ENCODE results near the gene FOXO3. TPM values are rescaled to one million over a fixed set of nuclear protein-coding genes. Genes with fewer than 3 reads are reported as not detected.

The FOXO3 gene
- total RNA-seq, 4 donors from 2014 or later: 133 to 151 (median 148) TPM

GRCh38 chr6:108580646-108581045 lies 19.9 kb downstream of the FOXO3 start:
- no peak for TF ChIP-seq CTCF (IDR thresholded peaks at IDR 0.05; ENCODE audit: low read depth)

- no peak for TF ChIP-seq CTCF (IDR thresholded peaks at IDR 0.05; ENCODE audit: low read depth)
These were observed 20.7 kb downstream of the FOXO3 start for GRCh38 chr6:108581237-108581931.

- TF ChIP-seq CTCF (IDR thresholded peaks at IDR 0.05; ENCODE audit: low read depth): no peak
These were observed 21.3 kb downstream of the FOXO3 start for GRCh38 chr6:108581932-108582475.

- TF ChIP-seq CTCF (IDR thresholded peaks at IDR 0.05; ENCODE audit: low read depth): no peak
These were observed 21.9 kb downstream of the FOXO3 start for GRCh38 chr6:108582618-108583017.

- no peak for TF ChIP-seq CTCF (IDR thresholded peaks at IDR 0.05; ENCODE audit: low read depth)
These were observed 23.6 kb downstream of the FOXO3 start for GRCh38 chr6:108584323-108584722.

GRCh38 chr6:108585359-108585758 lies 24.6 kb downstream of the FOXO3 start:
- TF ChIP-seq CTCF (IDR thresholded peaks at IDR 0.05; ENCODE audit: low read depth): no peak

GRCh38 chr6:108585921-108586536 lies 25.3 kb downstream of the FOXO3 start:
- no peak for TF ChIP-seq CTCF (IDR thresholded peaks at IDR 0.05; ENCODE audit: low read depth)
